Thyroid gland (tissue), 4 donors: Measurements from ENCODE around the gene STYXL1. TPM values are rescaled to one million over a fixed set of nuclear protein-coding genes. Genes with fewer than 3 reads are reported as not detected.
A peak's percentile ranks its signal among the peaks of the same experiment; 100 is the strongest.

Source experiments
- DNase-seq, 2 donors: peaks; one replicate each; pipeline ENCODE4 v3.0.0-alpha.2; 2019
- H3K27ac ChIP-seq, 3 donors: fragments of 200-600 bp; sonication (generic); 1 replicate in 2 of 3; 2 replicates in 1 of 3; pipeline ENCODE4 v1.5.1; 2016 to 2019; ENCODE audit warnings: mild to moderate bottlenecking in 1 of 3, moderate library complexity in 1 of 3
- H3K27me3 ChIP-seq: fragments of 200-600 bp; sonication (generic); one replicate; pipeline ENCODE4 v1.5.1; 2019
- H3K36me3 ChIP-seq, 2 donors: fragments of 200-600 bp; sonication (generic); one replicate each; pipeline ENCODE4 v1.5.1; 2016 to 2019
- H3K4me1 ChIP-seq, 2 donors: fragments of 200-600 bp; sonication (generic); one replicate each; pipeline ENCODE4 v1.5.1; 2017 to 2019
- H3K4me3 ChIP-seq, 3 donors: fragments of 200-600 bp; sonication (generic); replicated peaks in 1 of 3; 1 replicate in 2 of 3; 2 replicates in 1 of 3; pipeline ENCODE4 v1.5.1; 2016; ENCODE audit warnings: mild to moderate bottlenecking in 1 of 3
- H3K9me3 ChIP-seq: fragments of 200-600 bp; sonication (generic); one replicate; pipeline ENCODE4 v1.5.1; 2017
- POLR2A ChIP-seq, 2 donors: fragments of 450-650 bp; IDR thresholded peaks; one replicate each; pipeline ENCODE4 v1.6.1; 2017; ENCODE audit warnings: antibody characterized with exemption in 2 of 2, mild to moderate bottlenecking in 2 of 2, moderate library complexity in 1 of 2
- WGBS, 2 donors: methylation state at CpG; one replicate each; pipeline ENCODE4 v1.1.5; 2017; 5-methylcytosine and 5-hydroxymethylcytosine counted together
- intact Hi-C: fragments of 100-400 bp; cut with DNase I; formaldehyde crosslinking; loops from one replicate; pipeline ENCODE4 v1.15.1; 2023
- total RNA-seq, 4 donors: library from RNA; depleted of rRNA; stranded (reverse); fragments of >200 nt; gene quantifications; one replicate each; pipeline ENCODE4 v1.2.3, GENCODE V29; 2016
- TF ChIP-seq, protein P1 (sequence below), 6 experiments: fragments of 200-600 bp in 3 of 6; fragments of 450-650 bp in 3 of 6; sonication (generic) in 3 of 6; IDR thresholded peaks; one replicate each; pipeline ENCODE4 v1.5.1; 2016 to 2019; ENCODE audit warnings: antibody characterized with exemption in 6 of 6, mild to moderate bottlenecking in 2 of 6, inconsistent platforms in 1 of 6, moderate library complexity in 1 of 6

The STYXL1 gene
- total RNA-seq, 4 donors from 2014 or later: 14.5 to 53.7 (median 29.1) TPM

DNA sequence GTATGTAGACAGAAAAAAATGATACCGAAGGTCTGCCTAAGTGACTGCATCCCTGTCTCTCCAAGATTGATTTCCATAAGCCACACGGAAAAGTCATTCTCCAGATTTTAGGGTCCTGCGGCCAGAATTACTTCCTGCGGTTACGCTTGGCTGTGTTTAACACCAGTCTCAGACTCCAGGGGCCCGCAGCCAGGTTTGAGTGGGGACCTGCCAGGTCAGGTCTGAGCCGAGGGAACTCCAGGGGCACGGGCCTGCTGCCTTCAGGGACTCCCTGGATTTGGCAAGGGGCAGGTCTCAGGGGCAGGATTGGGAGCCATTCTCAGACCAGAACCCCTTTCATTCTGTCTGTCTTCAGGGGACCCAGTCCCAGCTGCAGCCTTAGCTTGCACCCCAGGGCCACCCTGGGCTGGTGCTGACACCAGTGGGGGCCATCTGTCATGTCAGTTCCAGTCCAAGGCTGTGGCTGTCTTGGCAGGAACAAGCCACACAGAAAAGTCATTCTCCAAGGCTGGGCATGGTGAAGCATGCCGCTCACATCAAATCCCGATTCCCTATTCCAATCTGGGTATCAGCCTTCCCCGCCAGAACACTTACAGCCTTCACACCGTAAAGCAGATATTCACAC lies 92.4 kb downstream of the STYXL1 start:
- 63 to 65% methylated on average over 12 of the region's 12 CpGs for WGBS, 2 donors
- Histone ChIP-seq H3K9me3 (no peaks in the 10 kb centered on the region), H3K4me3 (no peak overlapping the region), H3K27me3 (no peaks in the 10 kb centered on the region), H3K36me3 (peaks cover 0 to 34% of the 10 kb centered on the region in 2 donors), H3K27ac (peak overlapping the region; percentile 8 to 83 (median 79)), H3K4me1 (peaks cover 19 to 52% of the 10 kb centered on the region in 2 donors)
- DNase-seq: peak; percentile 79 to 84
- intact Hi-C loops: no loop called here
- TF ChIP-seq, protein P1, sequence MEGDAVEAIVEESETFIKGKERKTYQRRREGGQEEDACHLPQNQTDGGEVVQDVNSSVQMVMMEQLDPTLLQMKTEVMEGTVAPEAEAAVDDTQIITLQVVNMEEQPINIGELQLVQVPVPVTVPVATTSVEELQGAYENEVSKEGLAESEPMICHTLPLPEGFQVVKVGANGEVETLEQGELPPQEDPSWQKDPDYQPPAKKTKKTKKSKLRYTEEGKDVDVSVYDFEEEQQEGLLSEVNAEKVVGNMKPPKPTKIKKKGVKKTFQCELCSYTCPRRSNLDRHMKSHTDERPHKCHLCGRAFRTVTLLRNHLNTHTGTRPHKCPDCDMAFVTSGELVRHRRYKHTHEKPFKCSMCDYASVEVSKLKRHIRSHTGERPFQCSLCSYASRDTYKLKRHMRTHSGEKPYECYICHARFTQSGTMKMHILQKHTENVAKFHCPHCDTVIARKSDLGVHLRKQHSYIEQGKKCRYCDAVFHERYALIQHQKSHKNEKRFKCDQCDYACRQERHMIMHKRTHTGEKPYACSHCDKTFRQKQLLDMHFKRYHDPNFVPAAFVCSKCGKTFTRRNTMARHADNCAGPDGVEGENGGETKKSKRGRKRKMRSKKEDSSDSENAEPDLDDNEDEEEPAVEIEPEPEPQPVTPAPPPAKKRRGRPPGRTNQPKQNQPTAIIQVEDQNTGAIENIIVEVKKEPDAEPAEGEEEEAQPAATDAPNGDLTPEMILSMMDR (IDR thresholded peaks at IDR 0.05): no peak
- no peak for TF ChIP-seq POLR2A (IDR thresholded peaks at IDR 0.05)

DNA sequence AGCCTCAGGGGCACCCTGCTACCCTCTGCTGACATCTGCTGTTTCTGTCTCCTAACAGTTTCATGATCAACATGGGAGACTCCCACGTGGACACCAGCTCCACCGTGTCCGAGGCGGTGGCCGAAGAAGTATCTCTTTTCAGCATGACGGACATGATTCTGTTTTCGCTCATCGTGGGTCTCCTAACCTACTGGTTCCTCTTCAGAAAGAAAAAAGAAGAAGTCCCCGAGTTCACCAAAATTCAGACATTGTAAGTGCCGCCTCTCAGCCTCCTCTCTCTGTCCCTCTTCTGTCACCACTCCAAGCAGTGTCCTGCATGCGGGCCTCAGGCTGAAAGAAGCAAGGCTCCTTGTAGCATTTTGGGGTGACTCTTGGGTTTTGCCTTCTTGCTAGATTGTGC lies 93.9 kb downstream of the STYXL1 start:
- intact Hi-C loops: no loop called here
- Histone ChIP-seq H3K27ac (no peak overlapping the region), H3K4me1 (peaks cover 19 to 63% of the 10 kb centered on the region in 2 donors), H3K4me3 (no peak overlapping the region), H3K9me3 (no peaks in the 10 kb centered on the region), H3K27me3 (no peaks in the 10 kb centered on the region), H3K36me3 (peaks cover 0 to 29% of the 10 kb centered on the region in 2 donors)
- WGBS, 2 donors: 88 to 92% methylated on average over 11 of the region's 11 CpGs
- TF ChIP-seq, protein P1 (IDR thresholded peaks at IDR 0.05): no peak
- TF ChIP-seq POLR2A (IDR thresholded peaks at IDR 0.05): no peak
- no peak for DNase-seq

DNA sequence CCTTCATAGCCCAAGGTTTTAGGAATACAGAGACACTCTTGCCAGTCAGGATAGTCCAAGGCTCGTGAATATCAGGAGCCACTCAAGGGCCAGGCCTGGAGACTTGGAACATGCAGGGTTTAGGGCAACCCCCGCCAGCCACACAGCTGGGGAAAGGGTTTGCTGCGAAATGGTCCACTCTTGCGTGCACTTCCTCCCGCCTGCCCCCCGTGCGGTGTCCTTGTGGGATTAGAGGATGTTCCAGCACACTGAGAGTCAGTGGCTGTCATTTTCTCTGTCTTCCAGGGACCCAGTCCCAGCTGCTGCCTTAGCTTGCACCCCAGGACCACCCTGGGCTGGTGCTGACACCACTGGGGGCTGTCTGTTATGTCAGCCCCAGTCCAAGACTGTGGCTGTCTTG lies 94.4 kb downstream of the STYXL1 start:
- Histone ChIP-seq H3K4me3 (no peak overlapping the region), H3K9me3 (no peaks in the 10 kb centered on the region), H3K27ac (no peak overlapping the region), H3K4me1 (peaks cover 21 to 63% of the 10 kb centered on the region in 2 donors), H3K27me3 (no peaks in the 10 kb centered on the region), H3K36me3 (peaks cover 0 to 29% of the 10 kb centered on the region in 2 donors)
- intact Hi-C loops: no loop called here
- 94 to 98% methylated on average over 4 to 7 of the region's 7 CpGs for WGBS, 2 donors
- no peak for TF ChIP-seq POLR2A (IDR thresholded peaks at IDR 0.05)
- TF ChIP-seq, protein P1 (IDR thresholded peaks at IDR 0.05): no peak
- no peak for DNase-seq

DNA sequence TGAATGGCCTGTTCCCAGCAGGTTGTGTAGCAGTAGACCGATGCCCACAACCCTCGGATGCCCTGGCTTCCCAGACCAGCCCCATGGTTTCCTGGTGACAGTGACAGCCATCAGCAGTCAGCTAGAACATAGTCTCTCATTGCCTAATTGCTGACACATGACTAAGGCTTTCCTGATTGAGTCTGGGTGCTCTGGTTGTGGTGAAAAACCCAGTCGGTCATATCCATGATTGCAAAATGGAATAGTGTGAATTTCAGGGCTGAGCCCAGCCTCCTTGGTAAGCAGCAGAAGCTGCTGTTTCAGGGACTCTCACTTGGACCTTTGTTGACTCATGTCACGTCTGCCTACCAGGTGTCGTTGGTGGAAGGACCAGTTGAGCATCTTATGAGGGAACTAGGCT lies 96.3 kb downstream of the STYXL1 start:
- Histone ChIP-seq H3K27me3 (no peaks in the 10 kb centered on the region), H3K9me3 (no peaks in the 10 kb centered on the region), H3K27ac (peak overlapping the region in 1 of 3 donors; percentile 30), H3K4me1 (peaks cover 29 to 68% of the 10 kb centered on the region in 2 donors), H3K4me3 (no peak overlapping the region), H3K36me3 (peaks cover 0 to 22% of the 10 kb centered on the region in 2 donors)
- no peak for DNase-seq
- no peak for TF ChIP-seq POLR2A (IDR thresholded peaks at IDR 0.05)
- TF ChIP-seq, protein P1 (IDR thresholded peaks at IDR 0.05): no peak
- intact Hi-C loops: no loop called here
- 68 to 73% methylated on average over 5 of the region's 5 CpGs for WGBS, 2 donors

DNA sequence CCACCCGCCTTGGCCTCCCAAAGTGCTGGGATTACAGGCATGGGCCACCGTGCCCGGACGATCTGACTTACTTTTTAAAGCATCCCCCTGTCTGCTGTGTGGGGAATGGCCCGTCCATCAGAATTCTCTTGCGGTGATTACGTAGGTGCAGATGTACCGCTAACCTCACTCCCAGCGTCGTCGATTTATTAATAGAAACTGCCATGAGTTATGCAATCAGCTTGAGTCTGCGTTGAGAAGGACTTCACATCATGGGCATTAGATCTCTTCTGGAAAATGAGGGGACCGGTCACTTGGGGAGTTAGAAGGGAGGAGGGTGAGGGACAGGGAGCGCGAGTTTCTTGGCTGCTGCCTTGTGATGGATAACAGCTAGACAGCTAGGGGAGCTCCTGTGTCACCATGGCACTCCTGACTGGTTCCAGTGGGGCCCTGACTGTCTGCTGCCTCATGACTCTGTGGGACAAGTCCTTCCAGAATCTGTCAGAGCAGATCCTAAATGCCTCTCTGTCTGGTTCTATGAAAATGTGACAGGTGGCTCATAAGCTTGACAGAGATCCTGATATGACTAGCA lies 97.6 kb downstream of the STYXL1 start:
- no peaks in the 10 kb centered on the region for H3K27me3 ChIP-seq
- TF ChIP-seq POLR2A (IDR thresholded peaks at IDR 0.05): no peak
- TF ChIP-seq, protein P1 (IDR thresholded peaks at IDR 0.05): peak in 1 of 6 experiments; percentile 6
- peaks cover 0 to 11% of the 10 kb centered on the region in 2 donors for H3K36me3 ChIP-seq
- peak overlapping the region; percentile 16 to 30 (median 26) for H3K27ac ChIP-seq
- H3K4me1 ChIP-seq: peaks cover 38 to 68% of the 10 kb centered on the region in 2 donors
- no peak for DNase-seq
- intact Hi-C loops: no loop called here
- H3K4me3 ChIP-seq: no peak overlapping the region
- H3K9me3 ChIP-seq: no peaks in the 10 kb centered on the region
- WGBS, 2 donors: 81 to 82% methylated on average over 15 of the region's 15 CpGs
